NCI-H526 treated with DMSO at 0.1 percent for 48 hours (cell line): Measurements from ENCODE around the gene CCDC197.

ENCODE experiments used
- DNase-seq: peaks from one replicate; lab custom pipeline; 2025; lab: John Stamatoyannopoulos, UW

Gene CCDC197

GRCh38 chr14:94000267-94000666 is 3.2 kb downstream of the CCDC197 start:
- no peak for DNase-seq

GRCh38 chr14:94001016-94001415 is 3.9 kb downstream of the CCDC197 start:
- no peak for DNase-seq

- DNase-seq = peak; percentile 49
These were observed 4.6 kb downstream of the CCDC197 start for GRCh38 chr14:94001501-94002396.

- DNase-seq = no peak
These were observed 6.3 kb downstream of the CCDC197 start for GRCh38 chr14:94003397-94003796.

GRCh38 chr14:94004015-94004414 is 6.9 kb downstream of the CCDC197 start:
- no peak for DNase-seq

GRCh38 chr14:94005324-94006073 is 8.4 kb downstream of the CCDC197 start:
- no peak for DNase-seq

- DNase-seq = no peak
These were observed 11.1 kb downstream of the CCDC197 start for GRCh38 chr14:94008234-94008633.

- no peak for DNase-seq
These were observed 12.7 kb downstream of the CCDC197 start for GRCh38 chr14:94009767-94010166.

GRCh38 chr14:94010625-94011024 is 13.5 kb downstream of the CCDC197 start:
- DNase-seq = no peak

- DNase-seq = no peak
These were observed 14.7 kb downstream of the CCDC197 start for GRCh38 chr14:94011795-94012194.

GRCh38 chr14:94014382-94014781 is 17.3 kb downstream of the CCDC197 start:
- no peak for DNase-seq

GRCh38 chr14:94015223-94015622 is 18.1 kb downstream of the CCDC197 start:
- DNase-seq = no peak

- DNase-seq = no peak
These were observed 19.4 kb downstream of the CCDC197 start for GRCh38 chr14:94016446-94016976.

- no peak for DNase-seq
These were observed 21.2 kb downstream of the CCDC197 start for GRCh38 chr14:94018308-94018707.

- no peak for DNase-seq
These were observed 22.2 kb downstream of the CCDC197 start for GRCh38 chr14:94019329-94019728.

- no peak for DNase-seq
These were observed 23.2 kb downstream of the CCDC197 start for GRCh38 chr14:94020267-94020666.

GRCh38 chr14:94021001-94021400 is 23.9 kb downstream of the CCDC197 start:
- DNase-seq = no peak

GRCh38 chr14:94021416-94022157 is 24.5 kb downstream of the CCDC197 start:
- no peak for DNase-seq

- no peak for DNase-seq
These were observed 25.7 kb downstream of the CCDC197 start for GRCh38 chr14:94022532-94023411.

GRCh38 chr14:94024549-94024948 is 27.4 kb downstream of the CCDC197 start:
- no peak for DNase-seq

GRCh38 chr14:94025720-94026119 is 28.6 kb downstream of the CCDC197 start:
- no peak for DNase-seq
